COLO668 (cell line): Measurements from ENCODE around the gene HTRA2.

Source experiments
- DNase-seq: peaks from one replicate; lab custom pipeline; 2025; ENCODE audit not compliant: unreplicated experiment; lab: John Stamatoyannopoulos, UW

The HTRA2 gene

GRCh38 chr2:74515271-74515980, 14.3 kb upstream of the HTRA2 start:
- peak; percentile 47 for DNase-seq

GRCh38 chr2:74515981-74516633, 13.6 kb upstream of the HTRA2 start:
- peak; percentile 39 for DNase-seq

GRCh38 chr2:74516650-74517049, 13.1 kb upstream of the HTRA2 start:
- DNase-seq, result no peak

GRCh38 chr2:74522516-74522915, 7.2 kb upstream of the HTRA2 start:
- no peak for DNase-seq

- DNase-seq, result no peak
These were observed 5.7 kb upstream of the HTRA2 start for GRCh38 chr2:74524005-74524404.

- DNase-seq, result no peak
These were observed 4.6 kb upstream of the HTRA2 start for GRCh38 chr2:74524955-74525716.

GRCh38 chr2:74525717-74526648, 3.8 kb upstream of the HTRA2 start, which contains the start of gene DQX1:
Gene DQX1 (minus strand): TSS chr2:74526231. CDS start chr2:74525729, 502 bp downstream.
- no peak for DNase-seq

- no peak for DNase-seq
These were observed 3.0 kb upstream of the HTRA2 start for GRCh38 chr2:74526649-74527230.

- no peak for DNase-seq
These were observed 2.0 kb upstream of the HTRA2 start for GRCh38 chr2:74527741-74528140.

- DNase-seq, result no peak
These were observed 955 bp upstream of the HTRA2 start for GRCh38 chr2:74528600-74529356.

- DNase-seq, result peak; percentile 44
These were observed 780 bp downstream of the HTRA2 start for GRCh38 chr2:74530239-74531187.

- no peak for DNase-seq
These were observed 1.9 kb downstream of the HTRA2 start for GRCh38 chr2:74531666-74532065.

- DNase-seq, result no peak
These were observed 2.5 kb downstream of the HTRA2 start for GRCh38 chr2:74532222-74532621.

GRCh38 chr2:74533464-74533863, 3.7 kb downstream of the HTRA2 start:
- no peak for DNase-seq

GRCh38 chr2:74534411-74534810, 4.7 kb downstream of the HTRA2 start:
- no peak for DNase-seq

- no peak for DNase-seq
These were observed 5.8 kb downstream of the HTRA2 start for GRCh38 chr2:74535440-74535965.

- no peak for DNase-seq
These were observed 6.6 kb downstream of the HTRA2 start for GRCh38 chr2:74536166-74536950.

- DNase-seq, result no peak
These were observed 7.4 kb downstream of the HTRA2 start for GRCh38 chr2:74537140-74537539.
